ENCODE data around the gene VNN1.
"Not testable (repeated sequence)": the region's sequence is repeated elsewhere in the genome, so short reads cannot be mapped to it uniquely, and the experiment has no call there.

Gene VNN1

GRCh38 chr6:132719736-132720448 lies 6.0 kb upstream of the VNN1 start:
- no peaks in the 10 kb centered on the region for H3K4me1 ChIP-seq (ENCODE audit: control insufficient read depth, insufficient read depth, low read length)
- H3K4me2 ChIP-seq (ENCODE audit: low read length), result no peak overlapping the region
- no peaks in the 10 kb centered on the region for H3K27me3 ChIP-seq (ENCODE audit: control insufficient read depth, insufficient read depth, low read length)
- no peaks in the 10 kb centered on the region for H3K36me3 ChIP-seq (ENCODE audit: insufficient read depth, low read length)
- no peak overlapping the region for H3K4me3 ChIP-seq (ENCODE audit: low read length)
- H3K9me3 ChIP-seq (replicated peaks; ENCODE audit: low read length), result no peaks in the 10 kb centered on the region
- H3K9ac ChIP-seq (ENCODE audit: low read depth, low read length), result no peak overlapping the region

- Histone ChIP-seq H3K27me3 (ENCODE audit: control insufficient read depth, insufficient read depth, low read length) (no peaks in the 10 kb centered on the region), H3K4me2 (ENCODE audit: low read length) (no peak overlapping the region), H3K4me1 (ENCODE audit: control insufficient read depth, insufficient read depth, low read length) (peaks cover 18% of the 10 kb centered on the region), H3K36me3 (ENCODE audit: insufficient read depth, low read length) (no peaks in the 10 kb centered on the region), H3K9me3 (replicated peaks; ENCODE audit: low read length) (no peaks in the 10 kb centered on the region), H3K4me3 (ENCODE audit: low read length) (no peak overlapping the region), H3K9ac (ENCODE audit: low read depth, low read length) (no peak overlapping the region)
These were observed 2.2 kb upstream of the VNN1 start for GRCh38 chr6:132715881-132716637.

GRCh38 chr6:132715204-132715603 lies 1.3 kb upstream of the VNN1 start:
- Histone ChIP-seq H3K9ac (ENCODE audit: low read depth, low read length) (no peak overlapping the region), H3K4me2 (ENCODE audit: low read length) (no peak overlapping the region), H3K36me3 (ENCODE audit: insufficient read depth, low read length) (no peaks in the 10 kb centered on the region), H3K9me3 (replicated peaks; ENCODE audit: low read length) (no peaks in the 10 kb centered on the region), H3K4me1 (ENCODE audit: control insufficient read depth, insufficient read depth, low read length) (peaks cover 18% of the 10 kb centered on the region), H3K4me3 (ENCODE audit: low read length) (no peak overlapping the region), H3K27me3 (ENCODE audit: control insufficient read depth, insufficient read depth, low read length) (no peaks in the 10 kb centered on the region)

- H3K27me3 ChIP-seq (ENCODE audit: control insufficient read depth, insufficient read depth, low read length), result no peaks in the 10 kb centered on the region
- H3K4me1 ChIP-seq (ENCODE audit: control insufficient read depth, insufficient read depth, low read length), result peaks cover 18% of the 10 kb centered on the region
- H3K4me3 ChIP-seq (ENCODE audit: low read length), result no peak overlapping the region
- H3K4me2 ChIP-seq (ENCODE audit: low read length), result peak overlapping the region; percentile 29
- no peaks in the 10 kb centered on the region for H3K9me3 ChIP-seq (replicated peaks; ENCODE audit: low read length)
- no peak overlapping the region for H3K9ac ChIP-seq (ENCODE audit: low read depth, low read length)
- no peaks in the 10 kb centered on the region for H3K36me3 ChIP-seq (ENCODE audit: insufficient read depth, low read length)
These were observed 305 bp upstream of the VNN1 start for GRCh38 chr6:132714160-132714559.

- no peak overlapping the region for H3K4me3 ChIP-seq (ENCODE audit: low read length)
- peaks cover 18% of the 10 kb centered on the region for H3K4me1 ChIP-seq (ENCODE audit: control insufficient read depth, insufficient read depth, low read length)
- no peak overlapping the region for H3K9ac ChIP-seq (ENCODE audit: low read depth, low read length)
These were observed 1.5 kb downstream of the VNN1 start for GRCh38 chr6:132712366-132712765.

GRCh38 chr6:132708771-132709170 lies 5.1 kb downstream of the VNN1 start:
- H3K9ac ChIP-seq (ENCODE audit: low read depth, low read length), result no peak overlapping the region
- H3K4me2 ChIP-seq (ENCODE audit: low read length), result no peak overlapping the region
- no peaks in the 10 kb centered on the region for H3K27me3 ChIP-seq (ENCODE audit: control insufficient read depth, insufficient read depth, low read length)
- no peak overlapping the region for H3K4me3 ChIP-seq (ENCODE audit: low read length)
- H3K4me1 ChIP-seq (ENCODE audit: control insufficient read depth, insufficient read depth, low read length), result peaks cover 13% of the 10 kb centered on the region
- no peaks in the 10 kb centered on the region for H3K36me3 ChIP-seq (ENCODE audit: insufficient read depth, low read length)
- H3K9me3 ChIP-seq (replicated peaks; ENCODE audit: low read length), result no peaks in the 10 kb centered on the region

More at GRCh38 chr6:132712366-132712765, 1.5 kb downstream of the VNN1 start:
- Histone ChIP-seq H3K36me3 (ENCODE audit: insufficient read depth, low read length) (no peaks in the 10 kb centered on the region), H3K4me2 (ENCODE audit: low read length) (peak overlapping the region; percentile 6), H3K9me3 (replicated peaks; ENCODE audit: low read length) (no peaks in the 10 kb centered on the region), H3K27me3 (ENCODE audit: control insufficient read depth, insufficient read depth, low read length) (no peaks in the 10 kb centered on the region)

GRCh38 chr6:132708002-132708401 lies 5.9 kb downstream of the VNN1 start:
- Histone ChIP-seq H3K4me2 (ENCODE audit: low read length) (no peak overlapping the region), H3K4me3 (ENCODE audit: low read length) (no peak overlapping the region), H3K4me1 (ENCODE audit: control insufficient read depth, insufficient read depth, low read length) (peaks cover 9% of the 10 kb centered on the region)

GRCh38 chr6:132706756-132707155 lies 7.1 kb downstream of the VNN1 start:
- H3K27me3 ChIP-seq (ENCODE audit: control insufficient read depth, insufficient read depth, low read length); H3K4me3 ChIP-seq (ENCODE audit: low read length); H3K9me3 ChIP-seq (replicated peaks; ENCODE audit: low read length); H3K9ac ChIP-seq (ENCODE audit: low read depth, low read length); H3K36me3 ChIP-seq (ENCODE audit: insufficient read depth, low read length); H3K4me2 ChIP-seq (ENCODE audit: low read length); H3K4me1 ChIP-seq (ENCODE audit: control insufficient read depth, insufficient read depth, low read length): not testable (repeated sequence)

More at GRCh38 chr6:132708002-132708401, 5.9 kb downstream of the VNN1 start:
- Histone ChIP-seq H3K9me3 (replicated peaks; ENCODE audit: low read length) (no peaks in the 10 kb centered on the region), H3K27me3 (ENCODE audit: control insufficient read depth, insufficient read depth, low read length) (no peaks in the 10 kb centered on the region), H3K36me3 (ENCODE audit: insufficient read depth, low read length) (no peaks in the 10 kb centered on the region), H3K9ac (ENCODE audit: low read depth, low read length) (no peak overlapping the region)

- no peaks in the 10 kb centered on the region for H3K36me3 ChIP-seq (ENCODE audit: insufficient read depth, low read length)
- H3K4me3 ChIP-seq (ENCODE audit: low read length), result no peak overlapping the region
- H3K4me1 ChIP-seq (ENCODE audit: control insufficient read depth, insufficient read depth, low read length), result no peaks in the 10 kb centered on the region
These were observed 9.9 kb downstream of the VNN1 start for GRCh38 chr6:132703936-132704335.

GRCh38 chr6:132698608-132699007 lies 15.2 kb downstream of the VNN1 start:
- Histone ChIP-seq H3K27me3 (ENCODE audit: control insufficient read depth, insufficient read depth, low read length) (peaks cover 6% of the 10 kb centered on the region), H3K4me2 (ENCODE audit: low read length) (no peak overlapping the region), H3K36me3 (ENCODE audit: insufficient read depth, low read length) (no peaks in the 10 kb centered on the region), H3K9me3 (replicated peaks; ENCODE audit: low read length) (no peaks in the 10 kb centered on the region), H3K9ac (ENCODE audit: low read depth, low read length) (no peak overlapping the region), H3K4me3 (ENCODE audit: low read length) (no peak overlapping the region), H3K4me1 (ENCODE audit: control insufficient read depth, insufficient read depth, low read length) (no peaks in the 10 kb centered on the region)

More at GRCh38 chr6:132703936-132704335, 9.9 kb downstream of the VNN1 start:
- Histone ChIP-seq H3K27me3 (ENCODE audit: control insufficient read depth, insufficient read depth, low read length) (peaks cover 6% of the 10 kb centered on the region), H3K9me3 (replicated peaks; ENCODE audit: low read length) (no peaks in the 10 kb centered on the region), H3K9ac (ENCODE audit: low read depth, low read length) (no peak overlapping the region), H3K4me2 (ENCODE audit: low read length) (no peak overlapping the region)

GRCh38 chr6:132695773-132696172 lies 18.1 kb downstream of the VNN1 start:
- Histone ChIP-seq H3K4me3 (ENCODE audit: low read length) (no peak overlapping the region), H3K27me3 (ENCODE audit: control insufficient read depth, insufficient read depth, low read length) (no peaks in the 10 kb centered on the region), H3K4me2 (ENCODE audit: low read length) (no peak overlapping the region)

GRCh38 chr6:132693478-132693877 lies 20.4 kb downstream of the VNN1 start:
- H3K36me3 ChIP-seq (ENCODE audit: insufficient read depth, low read length), result no peaks in the 10 kb centered on the region

More at GRCh38 chr6:132695773-132696172, 18.1 kb downstream of the VNN1 start:
- Histone ChIP-seq H3K4me1 (ENCODE audit: control insufficient read depth, insufficient read depth, low read length) (no peaks in the 10 kb centered on the region), H3K9ac (ENCODE audit: low read depth, low read length) (no peak overlapping the region), H3K36me3 (ENCODE audit: insufficient read depth, low read length) (no peaks in the 10 kb centered on the region), H3K9me3 (replicated peaks; ENCODE audit: low read length) (no peaks in the 10 kb centered on the region)

More at GRCh38 chr6:132693478-132693877, 20.4 kb downstream of the VNN1 start:
- no peaks in the 10 kb centered on the region for H3K9me3 ChIP-seq (replicated peaks; ENCODE audit: low read length)
- H3K27me3 ChIP-seq (ENCODE audit: control insufficient read depth, insufficient read depth, low read length), result no peaks in the 10 kb centered on the region
- H3K4me3 ChIP-seq (ENCODE audit: low read length), result no peak overlapping the region
- H3K4me1 ChIP-seq (ENCODE audit: control insufficient read depth, insufficient read depth, low read length), result no peaks in the 10 kb centered on the region
- no peak overlapping the region for H3K4me2 ChIP-seq (ENCODE audit: low read length)
- H3K9ac ChIP-seq (ENCODE audit: low read depth, low read length), result no peak overlapping the region
